ENCODE data around the gene MAEA.

The MAEA gene

GRCh38 chr4:1366371-1367229 is 76.9 kb downstream of the MAEA start:
- Histone ChIP-seq H2AFZ (ENCODE audit: low read depth, low read length, severe bottlenecking) (no peak overlapping the region), H3K4me2 (ENCODE audit: low read depth, low read length, poor library complexity, severe bottlenecking) (no peak overlapping the region), H3K9me3 (ENCODE audit: insufficient read depth, low read length) (no peaks in the 10 kb centered on the region), H3K79me2 (ENCODE audit: insufficient read depth, low read length) (no peaks in the 10 kb centered on the region), H4K20me1 (ENCODE audit: low read depth, low read length) (no peaks in the 10 kb centered on the region), H3K27me3 (ENCODE audit: low read length) (no peaks in the 10 kb centered on the region), H3F3A (ENCODE audit: insufficient read depth) (no peaks in the 10 kb centered on the region), H3K27ac (ENCODE audit: low read depth, low read length) (no peak overlapping the region), H3K36me3 (ENCODE audit: low read length) (no peaks in the 10 kb centered on the region), H3K9me2 (replicated peaks; ENCODE audit: insufficient read depth, low read length) (no peaks in the 10 kb centered on the region), H3K9ac (ENCODE audit: low read length) (no peak overlapping the region), H3K4me3 (ENCODE audit: insufficient read depth, low read length, poor library complexity, severe bottlenecking) (no peak overlapping the region)
- TF ChIP-seq EZH2phosphoT487 (conservative IDR thresholded peaks at IDR 0.05; ENCODE audit: low read length) = no peak
- TF ChIP-seq, protein P1, sequence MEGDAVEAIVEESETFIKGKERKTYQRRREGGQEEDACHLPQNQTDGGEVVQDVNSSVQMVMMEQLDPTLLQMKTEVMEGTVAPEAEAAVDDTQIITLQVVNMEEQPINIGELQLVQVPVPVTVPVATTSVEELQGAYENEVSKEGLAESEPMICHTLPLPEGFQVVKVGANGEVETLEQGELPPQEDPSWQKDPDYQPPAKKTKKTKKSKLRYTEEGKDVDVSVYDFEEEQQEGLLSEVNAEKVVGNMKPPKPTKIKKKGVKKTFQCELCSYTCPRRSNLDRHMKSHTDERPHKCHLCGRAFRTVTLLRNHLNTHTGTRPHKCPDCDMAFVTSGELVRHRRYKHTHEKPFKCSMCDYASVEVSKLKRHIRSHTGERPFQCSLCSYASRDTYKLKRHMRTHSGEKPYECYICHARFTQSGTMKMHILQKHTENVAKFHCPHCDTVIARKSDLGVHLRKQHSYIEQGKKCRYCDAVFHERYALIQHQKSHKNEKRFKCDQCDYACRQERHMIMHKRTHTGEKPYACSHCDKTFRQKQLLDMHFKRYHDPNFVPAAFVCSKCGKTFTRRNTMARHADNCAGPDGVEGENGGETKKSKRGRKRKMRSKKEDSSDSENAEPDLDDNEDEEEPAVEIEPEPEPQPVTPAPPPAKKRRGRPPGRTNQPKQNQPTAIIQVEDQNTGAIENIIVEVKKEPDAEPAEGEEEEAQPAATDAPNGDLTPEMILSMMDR (IDR thresholded peaks at IDR 0.05; ENCODE audit: insufficient read depth, low read length, poor library complexity, severe bottlenecking) = no peak

GRCh38 chr4:1367230-1367935 is 77.7 kb downstream of the MAEA start:
- no peak for TF ChIP-seq EZH2phosphoT487 (conservative IDR thresholded peaks at IDR 0.05; ENCODE audit: low read length)
- TF ChIP-seq, protein P1 (IDR thresholded peaks at IDR 0.05; ENCODE audit: insufficient read depth, low read length, poor library complexity, severe bottlenecking) = no peak

GRCh38 chr4:1367936-1368289 is 78.2 kb downstream of the MAEA start:
- no peaks in the 10 kb centered on the region for H3K9me3 ChIP-seq (ENCODE audit: insufficient read depth, low read length)
- H4K20me1 ChIP-seq (ENCODE audit: low read depth, low read length) = no peaks in the 10 kb centered on the region
- H3K4me2 ChIP-seq (ENCODE audit: low read depth, low read length, poor library complexity, severe bottlenecking) = no peak overlapping the region
- H3F3A ChIP-seq (ENCODE audit: insufficient read depth) = no peaks in the 10 kb centered on the region
- H3K9ac ChIP-seq (ENCODE audit: low read length) = no peak overlapping the region
- no peak overlapping the region for H2AFZ ChIP-seq (ENCODE audit: low read depth, low read length, severe bottlenecking)
- H3K36me3 ChIP-seq (ENCODE audit: low read length) = no peaks in the 10 kb centered on the region
- H3K27ac ChIP-seq (ENCODE audit: low read depth, low read length) = no peak overlapping the region
- no peaks in the 10 kb centered on the region for H3K9me2 ChIP-seq (replicated peaks; ENCODE audit: insufficient read depth, low read length)
- H3K4me3 ChIP-seq (ENCODE audit: insufficient read depth, low read length, poor library complexity, severe bottlenecking) = no peak overlapping the region
- no peaks in the 10 kb centered on the region for H3K79me2 ChIP-seq (ENCODE audit: insufficient read depth, low read length)
- no peaks in the 10 kb centered on the region for H3K27me3 ChIP-seq (ENCODE audit: low read length)
- TF ChIP-seq, protein P1 (IDR thresholded peaks at IDR 0.05; ENCODE audit: insufficient read depth, low read length, poor library complexity, severe bottlenecking) = no peak
- no peak for TF ChIP-seq EZH2phosphoT487 (conservative IDR thresholded peaks at IDR 0.05; ENCODE audit: low read length)

More at GRCh38 chr4:1367230-1367935, 77.7 kb downstream of the MAEA start:
- no peak overlapping the region for H3K27ac ChIP-seq (ENCODE audit: low read depth, low read length)
- H3K9me2 ChIP-seq (replicated peaks; ENCODE audit: insufficient read depth, low read length) = no peaks in the 10 kb centered on the region
- no peaks in the 10 kb centered on the region for H3K36me3 ChIP-seq (ENCODE audit: low read length)
- no peaks in the 10 kb centered on the region for H3K9me3 ChIP-seq (ENCODE audit: insufficient read depth, low read length)
- H3K4me3 ChIP-seq (ENCODE audit: insufficient read depth, low read length, poor library complexity, severe bottlenecking) = no peak overlapping the region
- no peak overlapping the region for H3K4me2 ChIP-seq (ENCODE audit: low read depth, low read length, poor library complexity, severe bottlenecking)
- no peaks in the 10 kb centered on the region for H3K79me2 ChIP-seq (ENCODE audit: insufficient read depth, low read length)
- no peaks in the 10 kb centered on the region for H3K27me3 ChIP-seq (ENCODE audit: low read length)
- H3K9ac ChIP-seq (ENCODE audit: low read length) = no peak overlapping the region
- no peaks in the 10 kb centered on the region for H4K20me1 ChIP-seq (ENCODE audit: low read depth, low read length)
- no peaks in the 10 kb centered on the region for H3F3A ChIP-seq (ENCODE audit: insufficient read depth)
- H2AFZ ChIP-seq (ENCODE audit: low read depth, low read length, severe bottlenecking) = no peak overlapping the region
